BE2C (cell line): ENCODE results near the gene PRR35.

Experiments
- DNase-seq: peaks from one replicate; pipeline ENCODE4 v3.0.0-alpha.2; 2020
- H3K27me3 ChIP-seq: fragments of 250-450 bp; sonication (Bioruptor Pico); 2 replicates; pipeline ENCODE4 v1.5.1; 2020; ENCODE audit warnings: mild to moderate bottlenecking
- H3K36me3 ChIP-seq: fragments of 250-450 bp; sonication (Bioruptor Pico); 2 replicates; pipeline ENCODE4 v1.5.1; 2020; ENCODE audit warnings: mild to moderate bottlenecking
- H3K4me1 ChIP-seq: fragments of 250-450 bp; sonication (Bioruptor Pico); 2 replicates; pipeline ENCODE4 v1.5.1; 2020
- H3K4me3 ChIP-seq: 2 replicates; pipeline ENCODE4 v1.5.1; 2011; ENCODE audit warnings: low read depth, low read length
- H3K9me3 ChIP-seq: fragments of 250-450 bp; sonication (Bioruptor Pico); 2 replicates; pipeline ENCODE4 v1.5.1; 2020
- TF ChIP-seq, protein P1 (sequence below): IDR thresholded peaks from 2 replicates; pipeline ENCODE4 v1.5.1; 2012; ENCODE audit warnings: mild to moderate bottlenecking, low read depth, low read length

PRR35 gene

DNA sequence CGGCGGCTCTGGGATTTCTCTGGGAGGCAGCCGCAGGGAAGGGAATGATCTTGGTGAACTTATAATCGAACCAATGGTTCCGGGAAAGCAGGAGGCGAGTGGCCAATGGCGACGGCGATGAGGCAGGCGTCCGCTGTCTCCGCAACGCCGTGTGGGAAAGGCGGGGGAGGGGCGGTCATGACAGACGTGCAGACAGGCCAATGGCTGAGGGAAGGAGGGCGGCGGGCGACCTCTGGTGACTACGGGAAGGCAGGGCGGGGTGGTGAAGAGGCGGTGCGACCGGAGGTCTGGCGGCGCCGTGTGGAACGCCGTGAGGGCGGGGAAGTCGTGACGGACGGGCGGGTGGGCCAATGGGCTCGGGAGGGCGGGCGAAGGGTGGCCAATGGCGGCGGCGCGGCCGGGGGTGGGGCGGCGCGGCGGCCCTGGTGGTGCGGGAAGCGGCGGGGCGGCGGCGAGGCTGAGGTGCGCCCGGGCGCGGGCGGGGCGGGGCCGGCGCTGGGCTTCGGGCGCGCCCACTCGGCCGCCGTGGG lies 29.5 kb downstream of the PRR35 start, which contains the start of gene RAB40C:
Gene RAB40C, plus strand, starts transcription at position 409 of the 530 bp plus-strand sequence. CDS start 226 bp downstream, outside the sequence.
- peak; percentile 99 for DNase-seq
- H3K9me3 ChIP-seq, result no peaks in the 10 kb centered on the region
- H3K4me1 ChIP-seq, result peaks cover 5% of the 10 kb centered on the region
- no peaks in the 10 kb centered on the region for H3K27me3 ChIP-seq
- TF ChIP-seq, protein P1, sequence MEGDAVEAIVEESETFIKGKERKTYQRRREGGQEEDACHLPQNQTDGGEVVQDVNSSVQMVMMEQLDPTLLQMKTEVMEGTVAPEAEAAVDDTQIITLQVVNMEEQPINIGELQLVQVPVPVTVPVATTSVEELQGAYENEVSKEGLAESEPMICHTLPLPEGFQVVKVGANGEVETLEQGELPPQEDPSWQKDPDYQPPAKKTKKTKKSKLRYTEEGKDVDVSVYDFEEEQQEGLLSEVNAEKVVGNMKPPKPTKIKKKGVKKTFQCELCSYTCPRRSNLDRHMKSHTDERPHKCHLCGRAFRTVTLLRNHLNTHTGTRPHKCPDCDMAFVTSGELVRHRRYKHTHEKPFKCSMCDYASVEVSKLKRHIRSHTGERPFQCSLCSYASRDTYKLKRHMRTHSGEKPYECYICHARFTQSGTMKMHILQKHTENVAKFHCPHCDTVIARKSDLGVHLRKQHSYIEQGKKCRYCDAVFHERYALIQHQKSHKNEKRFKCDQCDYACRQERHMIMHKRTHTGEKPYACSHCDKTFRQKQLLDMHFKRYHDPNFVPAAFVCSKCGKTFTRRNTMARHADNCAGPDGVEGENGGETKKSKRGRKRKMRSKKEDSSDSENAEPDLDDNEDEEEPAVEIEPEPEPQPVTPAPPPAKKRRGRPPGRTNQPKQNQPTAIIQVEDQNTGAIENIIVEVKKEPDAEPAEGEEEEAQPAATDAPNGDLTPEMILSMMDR, result no peak
- no peaks in the 10 kb centered on the region for H3K36me3 ChIP-seq
- peak within 1 kb of the TSS; percentile 89 for H3K4me3 ChIP-seq

DNA sequence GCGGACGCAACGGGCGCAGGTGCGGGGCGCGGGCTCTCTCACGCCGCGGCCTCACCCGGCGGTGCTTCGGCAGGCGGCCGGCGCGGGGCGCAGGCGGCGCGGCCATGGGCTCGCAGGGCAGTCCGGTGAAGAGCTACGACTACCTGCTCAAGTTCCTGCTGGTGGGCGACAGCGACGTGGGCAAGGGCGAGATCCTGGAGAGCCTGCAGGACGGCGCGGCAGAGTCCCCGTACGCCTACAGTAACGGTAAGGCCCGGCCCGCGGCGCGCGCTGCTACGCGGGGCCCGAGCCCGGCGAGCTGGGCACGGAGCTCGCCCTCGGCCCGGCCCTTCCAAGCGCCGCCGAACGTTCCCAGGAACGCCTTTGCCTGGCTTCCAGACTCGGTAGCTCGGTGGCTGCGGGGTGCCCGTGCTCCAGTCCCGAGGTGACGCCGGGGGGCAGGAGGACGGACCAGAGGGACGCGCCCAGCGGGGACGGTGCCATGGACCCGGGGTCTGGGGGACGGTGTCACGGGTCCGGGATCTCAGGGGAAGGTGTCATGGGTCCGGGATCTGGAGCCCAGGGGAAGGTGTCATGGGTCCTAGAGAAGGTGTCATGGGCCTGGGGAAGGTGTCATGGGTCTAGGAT lies 30.1 kb downstream of the PRR35 start:
- Histone ChIP-seq H3K27me3 (no peaks in the 10 kb centered on the region), H3K4me3 (peak overlapping the region; percentile 70), H3K9me3 (no peaks in the 10 kb centered on the region), H3K36me3 (no peaks in the 10 kb centered on the region), H3K4me1 (peaks cover 5% of the 10 kb centered on the region)
- TF ChIP-seq, protein P1, result no peak
- no peak for DNase-seq

DNA sequence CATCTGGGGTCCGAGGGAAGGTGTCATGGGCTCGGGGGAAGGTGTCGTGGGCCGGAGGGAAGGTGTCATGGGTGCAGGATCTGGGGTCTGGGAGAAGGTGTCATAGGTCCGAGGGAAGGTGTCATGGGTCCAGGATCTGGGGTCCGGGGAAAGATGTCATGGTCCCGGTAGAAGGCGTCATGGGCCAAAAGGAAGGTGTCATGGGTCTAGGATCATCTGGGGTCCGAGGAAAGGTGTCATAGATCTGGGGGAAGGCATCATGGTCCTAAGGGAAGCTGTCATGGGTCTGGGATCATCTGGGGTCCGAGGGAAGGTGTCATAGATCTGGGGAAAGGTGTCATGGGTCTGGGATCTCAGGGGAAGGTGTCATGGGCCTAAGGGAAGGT lies 30.6 kb downstream of the PRR35 start:
- Histone ChIP-seq H3K36me3 (no peaks in the 10 kb centered on the region), H3K9me3 (no peaks in the 10 kb centered on the region), H3K4me1 (peaks cover 5% of the 10 kb centered on the region), H3K4me3 (peak overlapping the region; percentile 70), H3K27me3 (no peaks in the 10 kb centered on the region)
- no peak for DNase-seq
- TF ChIP-seq, protein P1, result no peak

DNA sequence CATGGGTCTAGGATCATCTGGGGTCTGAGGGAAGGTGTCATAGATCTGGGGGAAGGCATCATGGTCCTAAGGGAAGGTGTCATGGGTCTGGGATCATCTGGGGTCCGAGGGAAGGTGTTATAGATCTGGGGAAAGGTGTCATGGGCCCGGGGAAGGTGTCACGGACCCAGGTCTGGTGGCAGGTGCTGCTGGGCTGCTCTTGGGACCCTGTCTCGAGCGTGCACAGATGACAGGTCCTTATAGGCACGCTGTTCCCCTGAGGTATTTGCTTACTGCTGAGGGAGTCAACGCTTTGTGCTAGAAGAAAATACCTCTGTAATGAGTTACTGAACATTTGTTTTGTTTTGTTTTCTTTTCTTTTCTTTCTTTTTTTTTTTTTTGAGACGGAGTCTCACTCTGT lies 31.0 kb downstream of the PRR35 start:
- TF ChIP-seq, protein P1, result no peak

DNA sequence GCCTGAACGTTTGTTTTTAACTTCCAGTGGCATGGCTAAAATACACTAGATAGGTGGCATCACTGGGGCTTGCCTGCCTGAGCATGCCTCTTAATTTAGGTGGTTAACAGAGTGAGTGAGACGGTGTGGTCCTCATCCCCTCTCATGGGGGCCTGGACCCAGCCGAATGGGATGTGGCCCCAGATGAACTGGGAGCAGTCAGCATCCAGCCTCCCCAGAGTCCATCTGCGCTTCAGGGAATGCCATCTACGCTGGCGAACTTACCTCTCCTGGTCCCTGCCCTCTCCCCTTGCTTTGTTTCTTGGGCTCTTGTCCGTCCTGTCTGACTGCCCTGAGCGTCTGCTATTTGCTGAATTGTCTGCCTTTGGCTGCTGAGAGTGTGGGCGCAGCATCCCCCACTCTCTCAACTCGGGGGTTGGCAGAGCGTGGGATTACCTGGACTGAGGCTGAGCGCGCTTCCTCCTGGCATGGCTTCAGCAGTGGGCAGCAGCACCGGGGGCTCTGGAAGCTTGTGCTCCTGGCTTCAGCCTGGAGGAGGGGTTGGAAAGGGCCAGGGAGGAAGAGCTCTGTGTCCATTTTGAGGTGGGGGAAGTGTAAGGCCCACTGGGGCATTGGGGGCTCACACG lies 31.8 kb downstream of the PRR35 start:
- H3K4me3 ChIP-seq, result no peak overlapping the region
- TF ChIP-seq, protein P1, result no peak
- H3K4me1 ChIP-seq, result peaks cover 5% of the 10 kb centered on the region
- H3K27me3 ChIP-seq, result no peaks in the 10 kb centered on the region
- H3K36me3 ChIP-seq, result 0 out of 2 replicates have a peak, but pooled peaks cover 4% of the 10 kb centered on the region
- no peak for DNase-seq
- H3K9me3 ChIP-seq, result no peaks in the 10 kb centered on the region

More for the DNA sequence above, 31.0 kb downstream of the PRR35 start:
- Histone ChIP-seq H3K27me3 (no peaks in the 10 kb centered on the region), H3K4me1 (peaks cover 5% of the 10 kb centered on the region), H3K4me3 (no peak overlapping the region), H3K36me3 (no peaks in the 10 kb centered on the region), H3K9me3 (no peaks in the 10 kb centered on the region)
- DNase-seq, result no peak
